Fibroblast of lung (primary cell): ENCODE measurements around the gene MED14.

Experiments
- CTCF ChIP-seq, 2 donors: IDR thresholded peaks in 1 of 2; conservative IDR thresholded peaks in 1 of 2; 1 replicate in 1 of 2; 2 replicates in 1 of 2; pipeline ENCODE4 v1.5.1; 2011 to 2012; ENCODE audit warnings: low read length in 2 of 2, control low read depth in 1 of 2, inconsistent platforms in 1 of 2, low read depth in 1 of 2, mild to moderate bottlenecking in 1 of 2
- EZH2 ChIP-seq: IDR thresholded peaks from 2 replicates; pipeline ENCODE4 v1.5.1; 2012; ENCODE audit warnings: low read length, control low read depth, mild to moderate bottlenecking; ENCODE audit errors: missing control alignments

- TF ChIP-seq CTCF (conservative IDR thresholded peaks at IDR 0.05 in 1 of 2, IDR thresholded peaks at IDR 0.05 in 1 of 2; ENCODE audit: low read depth in 1 of 2, low read length in 2 of 2) (no peak), EZH2 (no peak)
These were observed 8.2 kb downstream of the MED14 start for GRCh38 chrX:40727093-40727492.
